ENCODE data around the gene GTF2IRD2. TPM values are rescaled to one million over a fixed set of nuclear protein-coding genes. Genes with fewer than 3 reads are reported as not detected.
"Not testable (repeated sequence)": the region's sequence is repeated elsewhere in the genome, so short reads cannot be mapped to it uniquely, and the experiment has no call there.

The GTF2IRD2 gene
- total and polyA plus RNA-seq, 2 experiments from 2014 or later: 0.45 to 14.6 TPM

DNA sequence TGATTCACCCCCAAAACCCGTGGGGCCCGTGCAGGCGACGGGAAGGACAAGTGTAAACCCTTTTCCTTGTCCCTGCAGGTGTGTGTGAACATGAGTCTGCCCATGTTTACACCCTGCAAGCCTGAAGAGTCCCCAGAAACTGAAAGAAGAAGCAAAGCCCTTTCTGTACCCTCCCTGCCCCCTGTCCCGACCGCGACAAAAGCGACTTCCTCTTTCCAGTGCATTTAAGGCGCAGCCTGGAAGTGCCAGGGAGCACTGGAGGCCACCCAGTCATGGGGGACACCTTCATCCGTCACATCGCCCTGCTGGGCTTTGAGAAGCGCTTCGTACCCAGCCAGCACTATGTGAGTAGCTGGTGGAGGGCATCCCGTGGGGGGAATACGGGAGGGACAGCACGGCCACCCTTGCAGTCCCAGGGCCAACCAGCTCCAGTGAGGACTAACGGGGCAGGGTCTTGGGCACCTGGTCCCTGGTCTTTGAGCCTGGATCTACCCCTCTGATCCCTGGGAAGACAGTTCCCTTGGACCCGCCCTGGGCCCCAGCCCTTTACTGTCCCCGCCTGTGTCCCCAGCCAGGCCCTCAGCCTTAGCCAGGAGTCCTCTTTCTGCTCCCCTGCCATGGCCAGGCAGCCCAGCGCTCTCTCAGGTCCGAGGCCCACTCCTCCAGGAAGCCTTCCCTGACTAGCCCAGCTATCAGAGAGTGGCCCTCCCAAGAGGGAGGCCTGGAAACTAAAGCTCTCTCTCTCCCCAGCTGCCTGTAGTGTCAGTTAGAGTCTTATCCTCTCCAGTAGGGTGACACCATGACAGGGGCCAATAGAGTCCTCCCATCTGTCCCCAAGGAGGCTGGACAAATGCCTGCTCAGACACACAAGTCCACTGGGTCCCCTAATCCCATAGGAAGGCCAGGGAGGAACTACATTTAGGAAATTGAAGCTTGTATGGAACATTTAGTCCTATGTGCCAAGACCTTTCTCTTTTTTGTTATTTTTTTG lies 77.3 kb downstream of the GTF2IRD2 start, which contains the start of gene NCF1:
TSS of gene NCF1 (plus strand) at position 252 of the 991 bp plus-strand sequence. CDS start at position 273, 21 bp downstream.
- not testable (repeated sequence) for H3K27me3 Mint-ChIP-seq (ENCODE audit: insufficient read depth, low read depth, poor library complexity); H3K4me1 ChIP-seq (ENCODE audit: insufficient read depth); H2AFZ ChIP-seq; H3K4me1 Mint-ChIP-seq; DNase-seq (ENCODE audit: low spot score); H3K27me3 ChIP-seq (ENCODE audit: insufficient read depth); H4K20me1 ChIP-seq (replicated peaks; ENCODE audit: insufficient read depth); H3K4me3 ChIP-seq; H3K27ac Mint-ChIP-seq; H3K36me3 Mint-ChIP-seq (ENCODE audit: low read depth); H3K4me3 Mint-ChIP-seq; H3K4me2 ChIP-seq; H3K9me2 ChIP-seq (ENCODE audit: insufficient read depth); H3K36me3 ChIP-seq (ENCODE audit: insufficient read depth); H3F3A ChIP-seq (replicated peaks; ENCODE audit: low read depth); H3K27ac ChIP-seq (ENCODE audit: low read depth); H3K9me3 Mint-ChIP-seq; H3K79me2 ChIP-seq (replicated peaks; ENCODE audit: insufficient read depth); ATAC-seq

DNA sequence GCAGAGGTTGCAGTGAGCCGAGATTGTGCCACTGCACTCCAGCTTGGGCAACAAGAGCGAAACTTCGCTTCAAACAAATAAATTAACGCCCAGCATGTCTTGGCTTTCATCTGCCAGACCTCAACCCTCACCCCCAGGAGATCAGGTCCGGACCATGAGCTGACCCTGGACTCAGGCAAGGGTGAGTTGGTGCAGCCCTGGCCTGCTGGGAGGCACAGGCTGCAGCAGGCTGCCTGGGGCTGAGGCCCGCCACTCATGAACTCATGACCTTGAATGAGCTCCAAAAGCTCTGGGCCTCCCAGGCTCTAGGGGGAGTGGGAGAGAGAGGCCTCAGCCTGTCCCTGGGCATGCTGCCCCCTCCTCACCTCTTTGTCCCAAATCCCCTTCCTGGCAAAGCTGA lies 79.3 kb downstream of the GTF2IRD2 start:
- not testable (repeated sequence) for H3K4me2 ChIP-seq; H3K27ac Mint-ChIP-seq; H4K20me1 ChIP-seq (replicated peaks; ENCODE audit: insufficient read depth); H3K4me1 ChIP-seq (ENCODE audit: insufficient read depth); H3K9me2 ChIP-seq (ENCODE audit: insufficient read depth); H3K27me3 ChIP-seq (ENCODE audit: insufficient read depth); H3K36me3 ChIP-seq (ENCODE audit: insufficient read depth); H3K27ac ChIP-seq (ENCODE audit: low read depth); H3K36me3 Mint-ChIP-seq (ENCODE audit: low read depth); H3K9me3 Mint-ChIP-seq; H3F3A ChIP-seq (replicated peaks; ENCODE audit: low read depth); H3K79me2 ChIP-seq (replicated peaks; ENCODE audit: insufficient read depth); H3K4me1 Mint-ChIP-seq; H3K4me3 Mint-ChIP-seq; H2AFZ ChIP-seq; H3K4me3 ChIP-seq; H3K27me3 Mint-ChIP-seq (ENCODE audit: insufficient read depth, low read depth, poor library complexity)
- peak; percentile 5 for DNase-seq (ENCODE audit: low spot score)
- ATAC-seq: peak; percentile 94

GRCh38 chr7:74770062-74770461 lies 81.3 kb downstream of the GTF2IRD2 start:
- H3K4me2 ChIP-seq; DNase-seq (ENCODE audit: low spot score); H3K9me3 Mint-ChIP-seq; H3K27me3 Mint-ChIP-seq (ENCODE audit: insufficient read depth, low read depth, poor library complexity); H3K27ac ChIP-seq (ENCODE audit: low read depth); H3K79me2 ChIP-seq (replicated peaks; ENCODE audit: insufficient read depth); H3K27me3 ChIP-seq (ENCODE audit: insufficient read depth); H3K4me3 ChIP-seq; H3K9me2 ChIP-seq (ENCODE audit: insufficient read depth); H3K27ac Mint-ChIP-seq; H3K4me1 Mint-ChIP-seq; ATAC-seq; H3F3A ChIP-seq (replicated peaks; ENCODE audit: low read depth); H3K4me1 ChIP-seq (ENCODE audit: insufficient read depth); H3K36me3 Mint-ChIP-seq (ENCODE audit: low read depth); H4K20me1 ChIP-seq (replicated peaks; ENCODE audit: insufficient read depth); H2AFZ ChIP-seq; H3K4me3 Mint-ChIP-seq; H3K36me3 ChIP-seq (ENCODE audit: insufficient read depth): not testable (repeated sequence)

- not testable (repeated sequence) for H3K9me2 ChIP-seq (ENCODE audit: insufficient read depth); H3K27me3 Mint-ChIP-seq (ENCODE audit: insufficient read depth, low read depth, poor library complexity); H3K4me1 Mint-ChIP-seq; ATAC-seq; H3K36me3 ChIP-seq (ENCODE audit: insufficient read depth); H3K4me1 ChIP-seq (ENCODE audit: insufficient read depth); H3K27ac Mint-ChIP-seq; H3K27ac ChIP-seq (ENCODE audit: low read depth); H3K9me3 Mint-ChIP-seq; H3K4me2 ChIP-seq; H3F3A ChIP-seq (replicated peaks; ENCODE audit: low read depth); H3K27me3 ChIP-seq (ENCODE audit: insufficient read depth); H4K20me1 ChIP-seq (replicated peaks; ENCODE audit: insufficient read depth); H2AFZ ChIP-seq; H3K4me3 ChIP-seq; H3K4me3 Mint-ChIP-seq; H3K79me2 ChIP-seq (replicated peaks; ENCODE audit: insufficient read depth); H3K36me3 Mint-ChIP-seq (ENCODE audit: low read depth)
- DNase-seq (ENCODE audit: low spot score): peak; percentile 0
These were observed 84.4 kb downstream of the GTF2IRD2 start for GRCh38 chr7:74766991-74767390.

GRCh38 chr7:74766509-74766908 lies 84.9 kb downstream of the GTF2IRD2 start:
- H3F3A ChIP-seq (replicated peaks; ENCODE audit: low read depth); H3K36me3 ChIP-seq (ENCODE audit: insufficient read depth); H3K79me2 ChIP-seq (replicated peaks; ENCODE audit: insufficient read depth); H3K9me3 Mint-ChIP-seq; H3K9me2 ChIP-seq (ENCODE audit: insufficient read depth); H3K4me3 ChIP-seq; H3K27me3 ChIP-seq (ENCODE audit: insufficient read depth); H3K27ac ChIP-seq (ENCODE audit: low read depth); DNase-seq (ENCODE audit: low spot score); H3K4me3 Mint-ChIP-seq; H3K27ac Mint-ChIP-seq; H3K4me1 ChIP-seq (ENCODE audit: insufficient read depth); H2AFZ ChIP-seq; H4K20me1 ChIP-seq (replicated peaks; ENCODE audit: insufficient read depth); H3K4me2 ChIP-seq; H3K27me3 Mint-ChIP-seq (ENCODE audit: insufficient read depth, low read depth, poor library complexity); H3K36me3 Mint-ChIP-seq (ENCODE audit: low read depth); H3K4me1 Mint-ChIP-seq: not testable (repeated sequence)
- peak; percentile 13 for ATAC-seq

DNA sequence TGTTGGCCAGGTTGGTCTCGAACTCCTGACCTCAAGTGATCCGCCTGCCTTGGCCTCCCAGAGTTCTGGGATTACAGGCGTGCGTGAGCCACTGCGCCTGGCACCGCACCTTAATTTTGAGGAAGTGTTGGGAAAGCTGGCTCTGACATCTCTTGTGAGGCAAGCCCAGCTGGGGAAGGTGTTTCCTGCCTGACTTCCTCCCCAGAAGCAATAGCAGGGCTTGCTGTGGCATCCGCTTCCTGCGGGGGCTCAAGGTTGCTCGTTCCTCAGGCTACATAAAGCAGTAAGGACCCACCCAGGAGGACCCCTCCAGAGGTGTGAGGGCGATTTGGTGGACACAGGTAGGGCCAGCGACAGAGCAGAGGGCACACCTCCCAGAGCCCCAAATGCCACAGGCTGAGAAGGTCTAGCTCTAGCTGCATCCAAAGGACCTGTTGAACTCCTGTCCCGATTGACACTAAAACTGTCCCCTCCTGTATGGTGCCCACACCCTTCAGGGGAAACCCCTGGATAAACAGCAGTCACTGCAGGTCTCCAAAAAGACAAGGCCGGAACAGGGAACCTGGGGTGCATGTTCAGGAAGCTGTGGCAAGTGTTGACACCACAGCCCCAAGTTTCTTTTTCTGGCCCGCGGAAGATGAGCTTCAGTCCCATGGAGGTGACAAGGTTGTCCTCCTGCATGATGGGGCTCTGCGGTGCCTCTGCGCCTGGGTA lies 86.0 kb downstream of the GTF2IRD2 start:
- not testable (repeated sequence) for H3K4me2 ChIP-seq; H3K27me3 ChIP-seq (ENCODE audit: insufficient read depth); H3K9me3 Mint-ChIP-seq; H3K4me1 ChIP-seq (ENCODE audit: insufficient read depth); H3K36me3 ChIP-seq (ENCODE audit: insufficient read depth); DNase-seq (ENCODE audit: low spot score); H4K20me1 ChIP-seq (replicated peaks; ENCODE audit: insufficient read depth); H3K4me3 ChIP-seq; H3F3A ChIP-seq (replicated peaks; ENCODE audit: low read depth); H3K9me2 ChIP-seq (ENCODE audit: insufficient read depth); H3K27ac Mint-ChIP-seq; H3K27ac ChIP-seq (ENCODE audit: low read depth); ATAC-seq; H2AFZ ChIP-seq; H3K27me3 Mint-ChIP-seq (ENCODE audit: insufficient read depth, low read depth, poor library complexity); H3K36me3 Mint-ChIP-seq (ENCODE audit: low read depth); H3K4me3 Mint-ChIP-seq; H3K79me2 ChIP-seq (replicated peaks; ENCODE audit: insufficient read depth); H3K4me1 Mint-ChIP-seq
